ENCODE data around the gene MTAP.
A peak's percentile ranks its signal among the peaks of the same experiment; 100 is the strongest.

Gene MTAP

GRCh38 chr9:21854119-21854518, 51.7 kb downstream of the MTAP start:
- DNase-seq: no peak

GRCh38 chr9:21854594-21854993, 52.2 kb downstream of the MTAP start:
- no peak for DNase-seq

- no peak for DNase-seq
Measured at GRCh38 chr9:21856301-21857094, 54.1 kb downstream of the MTAP start.

GRCh38 chr9:21862871-21863270, 60.4 kb downstream of the MTAP start:
- no peak for DNase-seq

- no peak for DNase-seq
Measured at GRCh38 chr9:21864505-21864904, 62.1 kb downstream of the MTAP start.

- no peak for DNase-seq
Measured at GRCh38 chr9:21866302-21866701, 63.9 kb downstream of the MTAP start.

- DNase-seq: no peak
Measured at GRCh38 chr9:21871256-21871975, 69.0 kb downstream of the MTAP start.

GRCh38 chr9:21872696-21873095, 70.3 kb downstream of the MTAP start:
- no peak for DNase-seq

- DNase-seq: no peak
Measured at GRCh38 chr9:21873540-21874221, 71.2 kb downstream of the MTAP start.

GRCh38 chr9:21875893-21876292, 73.5 kb downstream of the MTAP start:
- no peak for DNase-seq

- no peak for DNase-seq
Measured at GRCh38 chr9:21883642-21884041, 81.2 kb downstream of the MTAP start.

- no peak for DNase-seq
Measured at GRCh38 chr9:21889673-21890072, 87.2 kb downstream of the MTAP start.

- DNase-seq: no peak
Measured at GRCh38 chr9:21890696-21891095, 88.3 kb downstream of the MTAP start.

- no peak for DNase-seq
Measured at GRCh38 chr9:21901546-21901945, 99.1 kb downstream of the MTAP start.

GRCh38 chr9:21902136-21902535, 99.7 kb downstream of the MTAP start:
- no peak for DNase-seq

GRCh38 chr9:21903380-21903965, 101.0 kb downstream of the MTAP start:
- DNase-seq: no peak

GRCh38 chr9:21904371-21904770, 101.9 kb downstream of the MTAP start:
- no peak for DNase-seq

GRCh38 chr9:21904776-21905175, 102.3 kb downstream of the MTAP start:
- DNase-seq: no peak

GRCh38 chr9:21906213-21906612, 103.8 kb downstream of the MTAP start:
- no peak for DNase-seq

- DNase-seq: no peak
Measured at GRCh38 chr9:21906881-21907280, 104.4 kb downstream of the MTAP start.

GRCh38 chr9:21919377-21920362, 117.2 kb downstream of the MTAP start:
- DNase-seq: peak; percentile 9 to 14

- DNase-seq: no peak
Measured at GRCh38 chr9:21923694-21924093, 121.3 kb downstream of the MTAP start.
